A549 (cell line): ENCODE data around the gene TDRD9.

Experiments used
- CEBPB ChIP-seq, 2 experiments: fragments of >200 bp in 1 of 2; sonication (Bioruptor Twin) in 1 of 2; formaldehyde crosslinking in 1 of 2; IDR thresholded peaks; 2 replicates each; pipeline ENCODE4 v1.6.1; 2012 to 2016
- EP300 ChIP-seq, 2 experiments: fragments of >200 bp; sonication (Bioruptor Twin); formaldehyde crosslinking; IDR thresholded peaks; 2 replicates in 1 of 2; 3 replicates in 1 of 2; pipeline ENCODE4 v1.6.1; 2016 to 2017
- FOSL2 ChIP-seq, 2 experiments: fragments of 450-650 bp in 1 of 2; fragments of >200 bp in 1 of 2; sonication (Bioruptor Twin) in 1 of 2; formaldehyde crosslinking; IDR thresholded peaks; 2 replicates each; pipeline versions ENCODE4 v1.5.0 to v1.6.1; 2016 to 2020; ENCODE audit warnings: mild to moderate bottlenecking in 1 of 2, moderate library complexity in 1 of 2
- JUNB ChIP-seq: fragments of >200 bp; sonication (Bioruptor Twin); formaldehyde crosslinking; IDR thresholded peaks from 2 replicates; pipeline ENCODE4 v1.6.1; 2016
- POLR2A ChIP-seq: IDR thresholded peaks from 2 replicates; pipeline ENCODE4 v1.6.1; 2012; ENCODE audit warnings: mild to moderate bottlenecking, low read length
- TF ChIP-seq, protein P1 (sequence below): fragments of >200 bp; sonication (Bioruptor Twin); formaldehyde crosslinking; IDR thresholded peaks from 3 replicates; pipeline ENCODE4 v1.5.1; 2016
- TF ChIP-seq, protein P2 (sequence below): fragments of 450-650 bp; IDR thresholded peaks from 2 replicates; pipeline ENCODE4 v1.6.1; 2014; ENCODE audit warnings: antibody characterized with exemption
- TF ChIP-seq, protein P3 (sequence below): fragments of 150-350 bp; IDR thresholded peaks from 2 replicates; pipeline ENCODE4 v1.6.1; 2014; ENCODE audit warnings: low read depth, mild to moderate bottlenecking, low read length

DNA sequence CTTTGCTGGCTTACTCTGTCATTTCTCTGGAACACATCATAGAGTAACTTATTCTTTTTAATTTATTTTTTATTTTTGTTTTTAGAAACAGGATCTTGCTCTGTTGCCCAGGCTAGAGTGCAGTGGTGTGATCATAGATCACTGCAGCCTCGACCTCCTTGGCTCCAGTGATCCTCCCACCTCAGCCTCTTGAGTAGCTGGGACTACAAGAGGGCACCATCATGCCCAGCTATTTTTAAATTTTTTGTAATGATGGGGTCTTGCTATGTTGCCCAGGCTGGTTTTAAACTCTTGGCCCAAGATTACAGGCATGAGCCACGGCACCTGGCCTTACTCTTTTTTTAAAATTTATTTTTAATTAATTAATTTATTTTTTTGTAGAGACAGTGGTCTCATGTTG, 46.3 kb downstream of the TDRD9 start:
- TF ChIP-seq, protein P1, sequence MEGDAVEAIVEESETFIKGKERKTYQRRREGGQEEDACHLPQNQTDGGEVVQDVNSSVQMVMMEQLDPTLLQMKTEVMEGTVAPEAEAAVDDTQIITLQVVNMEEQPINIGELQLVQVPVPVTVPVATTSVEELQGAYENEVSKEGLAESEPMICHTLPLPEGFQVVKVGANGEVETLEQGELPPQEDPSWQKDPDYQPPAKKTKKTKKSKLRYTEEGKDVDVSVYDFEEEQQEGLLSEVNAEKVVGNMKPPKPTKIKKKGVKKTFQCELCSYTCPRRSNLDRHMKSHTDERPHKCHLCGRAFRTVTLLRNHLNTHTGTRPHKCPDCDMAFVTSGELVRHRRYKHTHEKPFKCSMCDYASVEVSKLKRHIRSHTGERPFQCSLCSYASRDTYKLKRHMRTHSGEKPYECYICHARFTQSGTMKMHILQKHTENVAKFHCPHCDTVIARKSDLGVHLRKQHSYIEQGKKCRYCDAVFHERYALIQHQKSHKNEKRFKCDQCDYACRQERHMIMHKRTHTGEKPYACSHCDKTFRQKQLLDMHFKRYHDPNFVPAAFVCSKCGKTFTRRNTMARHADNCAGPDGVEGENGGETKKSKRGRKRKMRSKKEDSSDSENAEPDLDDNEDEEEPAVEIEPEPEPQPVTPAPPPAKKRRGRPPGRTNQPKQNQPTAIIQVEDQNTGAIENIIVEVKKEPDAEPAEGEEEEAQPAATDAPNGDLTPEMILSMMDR = no peak
- TF ChIP-seq, protein P2, sequence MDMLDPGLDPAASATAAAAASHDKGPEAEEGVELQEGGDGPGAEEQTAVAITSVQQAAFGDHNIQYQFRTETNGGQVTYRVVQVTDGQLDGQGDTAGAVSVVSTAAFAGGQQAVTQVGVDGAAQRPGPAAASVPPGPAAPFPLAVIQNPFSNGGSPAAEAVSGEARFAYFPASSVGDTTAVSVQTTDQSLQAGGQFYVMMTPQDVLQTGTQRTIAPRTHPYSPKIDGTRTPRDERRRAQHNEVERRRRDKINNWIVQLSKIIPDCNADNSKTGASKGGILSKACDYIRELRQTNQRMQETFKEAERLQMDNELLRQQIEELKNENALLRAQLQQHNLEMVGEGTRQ = no peak
- TF ChIP-seq JUNB (no peak), CEBPB (IDR thresholded peaks at IDR 0.05) (no peak), POLR2A (no peak), FOSL2 (IDR thresholded peaks at IDR 0.05) (no peak), FOSL2 (CRISPR knock-in tag; IDR thresholded peaks at IDR 0.05) (no peak), EP300 (IDR thresholded peaks at IDR 0.05) (no peak)
- TF ChIP-seq, protein P3, sequence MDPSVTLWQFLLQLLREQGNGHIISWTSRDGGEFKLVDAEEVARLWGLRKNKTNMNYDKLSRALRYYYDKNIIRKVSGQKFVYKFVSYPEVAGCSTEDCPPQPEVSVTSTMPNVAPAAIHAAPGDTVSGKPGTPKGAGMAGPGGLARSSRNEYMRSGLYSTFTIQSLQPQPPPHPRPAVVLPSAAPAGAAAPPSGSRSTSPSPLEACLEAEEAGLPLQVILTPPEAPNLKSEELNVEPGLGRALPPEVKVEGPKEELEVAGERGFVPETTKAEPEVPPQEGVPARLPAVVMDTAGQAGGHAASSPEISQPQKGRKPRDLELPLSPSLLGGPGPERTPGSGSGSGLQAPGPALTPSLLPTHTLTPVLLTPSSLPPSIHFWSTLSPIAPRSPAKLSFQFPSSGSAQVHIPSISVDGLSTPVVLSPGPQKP = no peak
